Measurements from ENCODE around the gene CKAP5. TPM values are rescaled to one million over a fixed set of nuclear protein-coding genes. Genes with fewer than 3 reads are reported as not detected.

The CKAP5 gene
- total RNA-seq, 1 experiment from 2014 or later: 572 TPM

GRCh38 chr11:46694072-46694471 is 152.0 kb downstream of the CKAP5 start:
- no peak for DNase-seq (ENCODE audit: low spot score)
- BruUV-seq (replicated peaks): no TSS peak

GRCh38 chr11:46693597-46694012 is 152.5 kb downstream of the CKAP5 start:
- DNase-seq (ENCODE audit: low spot score): no peak
- no TSS peak for BruUV-seq (replicated peaks)
- no peaks in the 10 kb centered on the region for H3K4me1 ChIP-seq (ENCODE audit: insufficient read depth, low read length, poor library complexity, severe bottlenecking)
- ChIA-PET POLR2A (ENCODE audit: low non-redundant PET) (no interaction called here), CTCF (no interaction called here)
- H3K4me3 ChIP-seq (ENCODE audit: low read depth, low read length, poor library complexity, severe bottlenecking): no peak overlapping the region
- TF ChIP-seq CTCF (conservative IDR thresholded peaks at IDR 0.05; ENCODE audit: low read depth, low read length) (no peak), EZH2 (IDR thresholded peaks at IDR 0.05; ENCODE audit: borderline replicate concordance, low read depth, low read length, poor library complexity, severe bottlenecking) (no peak)
- intact Hi-C loops (cut with micrococcal nuclease; ENCODE audit: unreplicated experiment): no loop called here
- no peak overlapping the region for H3K27ac ChIP-seq (ENCODE audit: low read depth, low read length, poor library complexity, severe bottlenecking)
- H3K27me3 ChIP-seq (replicated peaks; ENCODE audit: insufficient read depth, low read depth, low read length, poor library complexity): no peaks in the 10 kb centered on the region
- no peaks in the 10 kb centered on the region for H3K9me3 ChIP-seq (ENCODE audit: low read depth, low read length, poor library complexity, severe bottlenecking)
- peaks cover 26% of the 10 kb centered on the region for H3K36me3 ChIP-seq (ENCODE audit: insufficient read depth, low read length, poor library complexity, severe bottlenecking)

More at GRCh38 chr11:46694072-46694471, 152.0 kb downstream of the CKAP5 start:
- Histone ChIP-seq H3K36me3 (ENCODE audit: insufficient read depth, low read length, poor library complexity, severe bottlenecking) (peaks cover 26% of the 10 kb centered on the region), H3K9me3 (ENCODE audit: low read depth, low read length, poor library complexity, severe bottlenecking) (no peaks in the 10 kb centered on the region), H3K4me1 (ENCODE audit: insufficient read depth, low read length, poor library complexity, severe bottlenecking) (no peaks in the 10 kb centered on the region), H3K27me3 (replicated peaks; ENCODE audit: insufficient read depth, low read depth, low read length, poor library complexity) (no peaks in the 10 kb centered on the region), H3K4me3 (ENCODE audit: low read depth, low read length, poor library complexity, severe bottlenecking) (no peak overlapping the region), H3K27ac (ENCODE audit: low read depth, low read length, poor library complexity, severe bottlenecking) (peak overlapping the region; percentile 13)
- POLR2A ChIA-PET (ENCODE audit: low non-redundant PET): no interaction called here
- TF ChIP-seq CTCF (conservative IDR thresholded peaks at IDR 0.05; ENCODE audit: low read depth, low read length): no peak
- TF ChIP-seq EZH2 (IDR thresholded peaks at IDR 0.05; ENCODE audit: borderline replicate concordance, low read depth, low read length, poor library complexity, severe bottlenecking): no peak
- intact Hi-C loops (cut with micrococcal nuclease; ENCODE audit: unreplicated experiment): no loop called here
- CTCF ChIA-PET: interaction anchor here (0.6 kb wide), 2 partner anchors 87 to 859 kb away, joined by 5 to 8 read pairs; no protein-coding TSS in a partner anchor

Small RNA genes within 50 kb of the gene (microRNA-seq; reads per million reads assigned to microRNA genes)
- 50.2 reads per million, percentile 56 among the genes with 10 or more reads in this experiment for gene MIR5582

Other genes starting within 250 kb of the CKAP5 start
- gene HARBI1, start 229.1 kb downstream of the CKAP5 start, total RNA-seq (2021): 10.1 and 11.6 TPM in 2 replicates
- 155 and 158 TPM in 2 replicates for gene ATG13, start 228.7 kb downstream of the CKAP5 start, total RNA-seq (2021)
- gene ARHGAP1, start 145.7 kb downstream of the CKAP5 start, total RNA-seq (2021): 89.3 and 92.8 TPM in 2 replicates
- 33.9 and 40.1 TPM in 2 replicates for gene ZNF408, start 145.2 kb downstream of the CKAP5 start, total RNA-seq (2021)
- not detected in 2 replicates for gene F2, start 127.1 kb downstream of the CKAP5 start, total RNA-seq (2021)
- gene LRP4, start 72.3 kb upstream of the CKAP5 start, total RNA-seq (2021): 31.8 and 39.6 TPM in 2 replicates
- gene CSTPP1, start 90.5 kb upstream of the CKAP5 start, total RNA-seq (2021): 79.3 and 89.7 TPM in 2 replicates